PC-9 (cell line): ENCODE data around the gene RPS6KA4. TPM values are rescaled to one million over a fixed set of nuclear protein-coding genes. Genes with fewer than 3 reads are reported as not detected.
A peak's percentile ranks its signal among the peaks of the same experiment; 100 is the strongest.
"Not testable (repeated sequence)": the region's sequence is repeated elsewhere in the genome, so short reads cannot be mapped to it uniquely, and the experiment has no call there.

ENCODE experiments used
- BruUV-seq: library from RNA; stranded (reverse); fragments of 400-500 nt; replicated peaks from 2 replicates; lab custom pipeline; 2021; lab: Mats Ljungman, UMichigan
- CTCF ChIA-PET: fragments of 300-600 bp; sonication (Branson Sonifier 250); formaldehyde crosslinking; loops from one replicate; lab custom pipeline; 2022; ENCODE audit warnings: antibody characterized with exemption; lab: Charles Lee
- POLR2A ChIA-PET: fragments of 300-600 bp; sonication (Branson Sonifier 250); formaldehyde crosslinking; loops from one replicate; lab custom pipeline; 2022; ENCODE audit warnings: antibody characterized with exemption; ENCODE audit not compliant: unreplicated experiment; lab: Charles Lee
- DNase-seq, 2 experiments: peaks; one replicate each; pipeline versions ENCODE4 v3.0.0 to v3.0.0-alpha.2; 2015 to 2022; ENCODE audit warnings: mixed read lengths in 1 of 2
- H2AFZ ChIP-seq: fragments of 200-600 bp; sonication (generic); 2 replicates; pipeline ENCODE4 v1.8.1; 2017; ENCODE audit warnings: antibody characterized with exemption
- H3F3A ChIP-seq: fragments of 200-600 bp; sonication (generic); 2 replicates; pipeline ENCODE4 v1.8.1; 2017; ENCODE audit warnings: antibody characterized with exemption, mild to moderate bottlenecking, low read depth; ENCODE audit not compliant: insufficient read depth
- H3K27ac ChIP-seq: fragments of 200-600 bp; sonication (generic); 2 replicates; pipeline ENCODE4 v1.6.1; 2016; ENCODE audit warnings: mixed run types
- H3K27me3 ChIP-seq: fragments of 200-600 bp; sonication (generic); 2 replicates; pipeline ENCODE4 v1.6.1; 2016; ENCODE audit warnings: low read depth, mixed run types; ENCODE audit not compliant: insufficient read depth
- H3K36me3 ChIP-seq: fragments of 200-600 bp; sonication (generic); 2 replicates; pipeline ENCODE4 v1.6.1; 2016; ENCODE audit warnings: low read depth, mixed run types
- H3K4me1 ChIP-seq: fragments of 200-600 bp; sonication (generic); replicated peaks from 2 replicates; pipeline ENCODE4 v1.6.1; 2016; ENCODE audit warnings: mixed run types; ENCODE audit not compliant: insufficient read depth
- H3K4me2 ChIP-seq: fragments of 200-600 bp; sonication (generic); 2 replicates; pipeline ENCODE4 v1.6.1; 2017; ENCODE audit warnings: mixed run types
- H3K4me3 ChIP-seq: fragments of 200-600 bp; sonication (generic); 2 replicates; pipeline ENCODE4 v1.6.1; 2016; ENCODE audit warnings: mixed run types
- H3K79me2 ChIP-seq: fragments of 200-600 bp; sonication (generic); 2 replicates; pipeline ENCODE4 v1.6.1; 2017; ENCODE audit warnings: low read depth, mixed run types
- H3K9me2 ChIP-seq: fragments of 200-600 bp; sonication (generic); 2 replicates; pipeline ENCODE4 v1.8.1; 2017; ENCODE audit warnings: mild to moderate bottlenecking; ENCODE audit not compliant: insufficient read depth
- H3K9me3 ChIP-seq: fragments of 200-600 bp; sonication (generic); 2 replicates; pipeline ENCODE4 v1.8.1; 2016; ENCODE audit warnings: low read depth; ENCODE audit not compliant: insufficient read depth
- H4K20me1 ChIP-seq: fragments of 200-600 bp; sonication (generic); 2 replicates; pipeline ENCODE4 v1.8.1; 2017; ENCODE audit not compliant: insufficient read depth
- EZH2 ChIP-seq: fragments of 200-600 bp; sonication (generic); IDR thresholded peaks from 2 replicates; pipeline ENCODE4 v1.8.0; 2017; ENCODE audit warnings: antibody characterized with exemption, low read depth
- intact Hi-C: fragments of 100-400 bp; cut with micrococcal nuclease; formaldehyde crosslinking; loops from one replicate; pipeline ENCODE4 v1.10.0; 2022; ENCODE audit not compliant: unreplicated experiment
- total RNA-seq: library from RNA; stranded (reverse); gene quantifications from 2 replicates; pipeline ENCODE4 v1.2.3, GENCODE V29; 2021
- TF ChIP-seq, protein P1 (sequence below): fragments of 200-600 bp; sonication (generic); conservative IDR thresholded peaks from 2 replicates; pipeline ENCODE4 v1.6.1; 2017; ENCODE audit warnings: mixed run types, antibody characterized with exemption, mild to moderate bottlenecking, moderate library complexity

The RPS6KA4 gene
- total RNA-seq, 1 experiment from 2014 or later, result 64.3 TPM

DNA sequence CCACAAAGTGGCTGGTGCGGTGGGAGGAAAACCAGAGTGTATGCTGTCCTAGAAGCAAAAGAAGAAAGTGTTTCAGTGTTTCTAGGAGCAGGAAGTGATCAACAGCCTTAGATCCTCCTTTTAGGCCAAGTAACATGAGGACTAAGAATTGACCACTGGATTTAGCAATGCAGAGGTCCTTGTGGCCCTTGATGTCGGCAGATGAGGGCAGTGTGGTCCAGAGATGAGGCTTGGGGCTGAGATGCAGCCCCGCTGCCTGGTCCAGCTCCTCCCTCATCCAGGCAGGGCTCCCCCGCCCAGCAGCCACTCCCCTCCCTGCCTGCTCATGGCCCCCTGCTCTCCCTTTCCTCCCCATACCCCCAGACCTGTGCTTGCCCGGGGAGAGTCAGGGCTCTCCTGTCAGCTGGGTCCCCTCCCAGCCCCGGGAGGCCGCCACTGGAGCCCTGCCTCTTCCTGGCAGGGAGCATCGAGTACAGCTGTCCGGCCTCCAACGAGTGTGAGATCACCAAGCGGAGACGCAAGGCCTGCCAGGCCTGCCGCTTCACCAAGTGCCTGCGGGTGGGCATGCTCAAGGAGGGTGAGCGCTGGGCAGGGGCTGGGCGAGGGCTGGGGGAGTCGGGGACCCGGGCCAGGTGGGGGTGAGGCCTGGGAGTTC lies 45.3 kb upstream of the RPS6KA4 start:
- no peak for TF ChIP-seq EZH2
- TF ChIP-seq, protein P1, sequence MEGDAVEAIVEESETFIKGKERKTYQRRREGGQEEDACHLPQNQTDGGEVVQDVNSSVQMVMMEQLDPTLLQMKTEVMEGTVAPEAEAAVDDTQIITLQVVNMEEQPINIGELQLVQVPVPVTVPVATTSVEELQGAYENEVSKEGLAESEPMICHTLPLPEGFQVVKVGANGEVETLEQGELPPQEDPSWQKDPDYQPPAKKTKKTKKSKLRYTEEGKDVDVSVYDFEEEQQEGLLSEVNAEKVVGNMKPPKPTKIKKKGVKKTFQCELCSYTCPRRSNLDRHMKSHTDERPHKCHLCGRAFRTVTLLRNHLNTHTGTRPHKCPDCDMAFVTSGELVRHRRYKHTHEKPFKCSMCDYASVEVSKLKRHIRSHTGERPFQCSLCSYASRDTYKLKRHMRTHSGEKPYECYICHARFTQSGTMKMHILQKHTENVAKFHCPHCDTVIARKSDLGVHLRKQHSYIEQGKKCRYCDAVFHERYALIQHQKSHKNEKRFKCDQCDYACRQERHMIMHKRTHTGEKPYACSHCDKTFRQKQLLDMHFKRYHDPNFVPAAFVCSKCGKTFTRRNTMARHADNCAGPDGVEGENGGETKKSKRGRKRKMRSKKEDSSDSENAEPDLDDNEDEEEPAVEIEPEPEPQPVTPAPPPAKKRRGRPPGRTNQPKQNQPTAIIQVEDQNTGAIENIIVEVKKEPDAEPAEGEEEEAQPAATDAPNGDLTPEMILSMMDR, result no peak
- no TSS peak for BruUV-seq

DNA sequence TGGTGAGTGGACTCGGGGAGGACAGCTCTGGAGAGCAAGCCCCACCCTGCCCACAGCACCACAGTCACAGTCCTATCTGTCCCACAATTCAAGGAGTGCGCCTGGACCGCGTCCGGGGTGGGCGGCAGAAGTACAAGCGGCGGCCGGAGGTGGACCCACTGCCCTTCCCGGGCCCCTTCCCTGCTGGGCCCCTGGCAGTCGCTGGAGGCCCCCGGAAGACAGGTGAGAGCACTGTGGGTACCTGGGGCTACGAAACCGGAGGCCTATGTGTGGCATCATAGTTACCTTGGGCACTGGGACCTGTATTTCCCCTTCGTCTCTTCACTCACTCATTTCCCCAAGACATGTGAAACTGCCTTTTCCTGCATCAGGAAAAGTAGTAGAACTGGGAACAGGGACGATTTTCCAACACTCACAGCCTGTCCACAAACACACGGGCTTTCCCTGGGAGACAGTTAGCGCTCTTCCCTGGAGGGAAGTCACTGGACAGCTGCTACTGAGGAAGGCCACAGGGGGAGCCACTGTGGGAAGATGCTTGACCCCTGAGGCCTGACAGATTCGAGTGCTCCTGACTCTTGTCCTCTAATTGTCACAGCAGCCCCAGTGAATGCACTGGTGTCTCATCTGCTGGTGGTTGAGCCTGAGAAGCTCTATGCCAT lies 44.7 kb upstream of the RPS6KA4 start:
- TF ChIP-seq, protein P1, result no peak; the same call in 1 of the 2 replicates
- TF ChIP-seq EZH2, result no peak
- Histone ChIP-seq H3F3A (peaks cover 56% of the 10 kb centered on the region), H3K27me3 (no peaks in the 10 kb centered on the region), H3K4me2 (no peak overlapping the region), H3K9me2 (no peaks in the 10 kb centered on the region), H2AFZ (no peak overlapping the region), H3K4me1 (peaks cover 18% of the 10 kb centered on the region), H3K9me3 (no peaks in the 10 kb centered on the region), H3K4me3 (no peak overlapping the region), H4K20me1 (peaks cover 8% of the 10 kb centered on the region), H3K27ac (no peak overlapping the region), H3K79me2 (peaks cover 64% of the 10 kb centered on the region), H3K36me3 (peaks cover 4% of the 10 kb centered on the region; the same call in 1 of the 2 replicates)
- no peak for DNase-seq
- intact Hi-C loops, result no loop called here
- BruUV-seq, result no TSS peak
- ChIA-PET CTCF (interaction anchor here (0.6 kb wide), 1 partner anchor 28 kb away, joined by 3 read pairs; no protein-coding TSS in a partner anchor), POLR2A (no interaction called here)

More for the DNA sequence above, 45.3 kb upstream of the RPS6KA4 start:
- Histone ChIP-seq H3K36me3 (peaks cover 8% of the 10 kb centered on the region; the same call in 1 of the 2 replicates), H3K79me2 (peaks cover 58% of the 10 kb centered on the region), H3K4me3 (no peak overlapping the region), H3K9me3 (no peaks in the 10 kb centered on the region), H4K20me1 (peaks cover 8% of the 10 kb centered on the region), H3K9me2 (no peaks in the 10 kb centered on the region), H2AFZ (no peak overlapping the region), H3K27me3 (no peaks in the 10 kb centered on the region), H3K4me2 (no peak overlapping the region), H3F3A (peaks cover 51% of the 10 kb centered on the region), H3K4me1 (peaks cover 13% of the 10 kb centered on the region), H3K27ac (no peak overlapping the region)
- CTCF ChIA-PET, result interaction anchor here (0.6 kb wide), 2 partner anchors 29 to 69 kb away, joined by 3 to 7 read pairs; no protein-coding TSS in a partner anchor
- POLR2A ChIA-PET, result interaction anchor here (0.6 kb wide), 1 partner anchor 655 kb away, joined by 4 read pairs; no protein-coding TSS in a partner anchor
- intact Hi-C loops, result no loop called here
- DNase-seq, result peak in 1 of 2 experiments; percentile 33

DNA sequence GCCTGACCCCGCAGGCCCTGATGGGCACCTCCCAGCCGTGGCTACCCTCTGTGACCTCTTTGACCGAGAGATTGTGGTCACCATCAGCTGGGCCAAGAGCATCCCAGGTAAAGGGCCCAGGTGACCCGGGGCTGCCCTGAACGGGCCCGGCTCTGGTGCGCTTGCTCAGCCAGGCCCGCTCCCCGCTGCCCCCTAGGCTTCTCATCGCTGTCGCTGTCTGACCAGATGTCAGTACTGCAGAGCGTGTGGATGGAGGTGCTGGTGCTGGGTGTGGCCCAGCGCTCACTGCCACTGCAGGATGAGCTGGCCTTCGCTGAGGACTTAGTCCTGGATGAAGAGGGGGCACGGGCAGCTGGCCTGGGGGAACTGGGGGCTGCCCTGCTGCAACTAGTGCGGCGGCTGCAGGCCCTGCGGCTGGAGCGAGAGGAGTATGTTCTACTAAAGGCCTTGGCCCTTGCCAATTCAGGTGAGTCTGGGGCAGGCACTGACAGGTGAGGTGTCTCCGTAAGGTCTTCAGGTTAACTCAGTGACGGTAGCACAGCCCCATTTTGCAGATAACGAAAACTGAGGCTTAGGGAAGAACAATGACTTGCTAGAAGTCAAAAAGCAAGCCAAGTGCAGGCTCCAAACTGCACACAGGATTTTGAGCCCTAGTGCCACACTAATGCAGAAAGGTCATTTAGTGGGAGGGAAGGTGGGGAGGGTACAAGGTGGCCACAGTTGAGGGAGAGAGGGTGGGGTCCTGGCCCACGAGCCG lies 44.0 kb upstream of the RPS6KA4 start:
- Histone ChIP-seq H3K79me2 (peaks cover 65% of the 10 kb centered on the region), H3K9me3 (no peaks in the 10 kb centered on the region), H4K20me1 (peaks cover 7% of the 10 kb centered on the region), H3K4me2 (peak overlapping the region; percentile 79; the same call in 1 of the 2 replicates), H3K27me3 (no peaks in the 10 kb centered on the region), H3K4me3 (no peak overlapping the region), H3F3A (peaks cover 61% of the 10 kb centered on the region), H3K36me3 (peaks cover 4% of the 10 kb centered on the region; the same call in 1 of the 2 replicates), H3K27ac (no peak overlapping the region), H3K4me1 (peaks cover 25% of the 10 kb centered on the region), H2AFZ (no peak overlapping the region), H3K9me2 (no peaks in the 10 kb centered on the region)
- TF ChIP-seq, protein P1, result no peak; the same call in 1 of the 2 replicates
- TF ChIP-seq EZH2, result no peak
- DNase-seq, result peak in 1 of 2 experiments; percentile 31
- BruUV-seq, result no TSS peak
- intact Hi-C loops, result no loop called here
- CTCF ChIA-PET, result no interaction called here
- POLR2A ChIA-PET, result no interaction called here

DNA sequence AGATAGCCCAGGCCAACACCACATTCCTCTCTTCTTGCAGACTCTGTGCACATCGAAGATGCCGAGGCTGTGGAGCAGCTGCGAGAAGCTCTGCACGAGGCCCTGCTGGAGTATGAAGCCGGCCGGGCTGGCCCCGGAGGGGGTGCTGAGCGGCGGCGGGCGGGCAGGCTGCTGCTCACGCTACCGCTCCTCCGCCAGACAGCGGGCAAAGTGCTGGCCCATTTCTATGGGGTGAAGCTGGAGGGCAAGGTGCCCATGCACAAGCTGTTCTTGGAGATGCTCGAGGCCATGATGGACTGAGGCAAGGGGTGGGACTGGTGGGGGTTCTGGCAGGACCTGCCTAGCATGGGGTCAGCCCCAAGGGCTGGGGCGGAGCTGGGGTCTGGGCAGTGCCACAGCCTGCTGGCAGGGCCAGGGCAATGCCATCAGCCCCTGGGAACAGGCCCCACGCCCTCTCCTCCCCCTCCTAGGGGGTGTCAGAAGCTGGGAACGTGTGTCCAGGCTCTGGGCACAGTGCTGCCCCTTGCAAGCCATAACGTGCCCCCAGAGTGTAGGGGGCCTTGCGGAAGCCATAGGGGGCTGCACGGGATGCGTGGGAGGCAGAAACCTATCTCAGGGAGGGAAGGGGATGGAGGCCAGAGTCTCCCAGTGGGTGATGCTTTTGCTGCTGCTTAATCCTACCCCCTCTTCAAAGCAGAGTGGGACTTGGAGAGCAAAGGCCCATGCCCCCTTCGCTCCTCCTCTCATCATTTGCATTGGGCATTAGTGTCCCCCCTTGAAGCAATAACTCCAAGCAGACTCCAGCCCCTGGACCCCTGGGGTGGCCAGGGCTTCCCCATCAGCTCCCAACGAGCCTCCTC lies 43.1 kb upstream of the RPS6KA4 start:
- H3K36me3 ChIP-seq, H3K9me3 ChIP-seq, BruUV-seq, H2AFZ ChIP-seq, H4K20me1 ChIP-seq, H3K9me2 ChIP-seq, H3K27me3 ChIP-seq: not testable (repeated sequence)
- intact Hi-C loops, result loop anchor here (2.0 kb wide), 1 partner anchor 75 kb away; the partner anchor contains the start of gene FKBP2
- DNase-seq, result peak in 1 of 2 experiments; percentile 26
- H3K4me1 ChIP-seq, result peaks cover 34% of the 10 kb centered on the region
- peak overlapping the region; percentile 87 for H3K27ac ChIP-seq
- peaks cover 66% of the 10 kb centered on the region for H3F3A ChIP-seq
- peak overlapping the region; percentile 79 for H3K4me2 ChIP-seq
- peak overlapping the region; percentile 69 for H3K4me3 ChIP-seq
- CTCF ChIA-PET, result interaction anchor here (0.5 to 2.7 kb wide), 3 partner anchors 26 to 1829 kb away, joined by 3 to 87 read pairs (median 3); no protein-coding TSS in a partner anchor
- POLR2A ChIA-PET, result interaction anchor here (0.7 kb wide), 1 partner anchor 39 kb away, joined by 3 read pairs; no protein-coding TSS in a partner anchor
- peaks cover 65% of the 10 kb centered on the region for H3K79me2 ChIP-seq
